ENCODE results near the gene SLIT3. TPM values are rescaled to one million over a fixed set of nuclear protein-coding genes. Genes with fewer than 3 reads are reported as not detected.
A peak's percentile ranks its signal among the peaks of the same experiment; 100 is the strongest.

SLIT3 gene
- total and polyA plus RNA-seq, 9 of the 15 experiments (the other 6 are each of a cell fraction or from before 2014, with no cell fraction given): 0.01 to 0.04 TPM; not detected in 7

DNA sequence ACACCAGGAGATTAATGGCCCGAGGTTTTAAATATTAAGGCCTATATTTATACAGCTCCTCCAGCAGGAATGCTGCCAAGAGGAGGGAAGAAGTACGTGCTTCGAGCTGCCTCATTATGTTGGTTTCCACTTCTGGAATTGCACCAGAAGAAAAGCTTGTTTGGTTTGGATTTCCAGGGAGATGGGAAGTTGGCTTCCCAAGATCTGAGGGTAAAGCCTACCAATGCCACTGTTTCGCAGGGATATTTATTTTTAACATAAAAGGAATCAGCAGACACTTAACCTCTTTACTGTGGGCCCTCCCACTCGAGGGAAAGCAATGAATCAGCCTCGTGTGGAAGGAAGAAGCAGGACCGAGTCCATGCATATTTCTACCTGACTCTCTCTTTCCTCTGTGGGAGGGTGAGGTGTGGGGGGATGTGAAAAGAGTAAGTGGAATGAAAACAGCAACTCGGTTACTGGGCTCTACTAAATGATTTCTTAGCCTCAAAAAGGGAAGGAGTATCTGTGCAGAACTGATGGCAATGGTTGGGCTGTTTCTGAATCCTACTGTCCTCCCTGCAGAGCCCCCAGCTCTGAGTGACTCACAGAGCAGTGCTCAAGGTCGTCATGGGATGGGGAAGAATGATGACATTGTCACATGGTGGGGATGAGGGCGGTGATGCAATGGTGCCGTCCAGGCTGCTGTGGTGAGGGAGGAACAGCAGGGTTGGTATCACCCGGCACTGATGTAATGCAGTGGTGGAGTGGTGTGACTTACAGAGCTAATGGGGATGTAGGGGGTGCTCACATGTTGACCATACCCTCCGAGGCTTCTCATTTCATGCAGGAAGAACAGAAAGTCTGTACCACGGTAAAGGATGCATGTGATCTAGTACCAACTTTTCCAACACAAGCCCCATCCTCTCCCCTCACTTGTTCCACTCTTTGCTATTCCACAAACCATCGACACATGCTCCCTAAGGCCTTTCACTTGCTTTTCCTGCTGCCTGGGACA lies 506.8 kb downstream of the SLIT3 start (continued):
- no peak for TF ChIP-seq RBM39 (optimal IDR thresholded peaks at IDR 0.05; ENCODE audit: low read depth, low read length)
- TF ChIP-seq NRF1 (conservative IDR thresholded peaks at IDR 0.05 in 1 of 2, IDR thresholded peaks at IDR 0.05 in 1 of 2): no peak
- no peak for TF ChIP-seq ARID2 (IDR thresholded peaks at IDR 0.05)
- no peak for TF ChIP-seq TSC22D4 (tag; IDR thresholded peaks at IDR 0.05)
- no peak for TF ChIP-seq GATAD2B (IDR thresholded peaks at IDR 0.05; ENCODE audit: borderline replicate concordance)
- TF ChIP-seq HDAC1 (IDR thresholded peaks at IDR 0.05): no peak
- no peak for TF ChIP-seq SNRNP70 (optimal IDR thresholded peaks at IDR 0.05; ENCODE audit: low read depth, low read length)
- peak; percentile 34; the same call in 1 of the 2 replicates for TF ChIP-seq RREB1 (CRISPR knock-in tag; IDR thresholded peaks at IDR 0.05)
- TF ChIP-seq ZNF717 (CRISPR knock-in tag; IDR thresholded peaks at IDR 0.05): no peak
- no peak for TF ChIP-seq HDAC6 (IDR thresholded peaks at IDR 0.05; ENCODE audit: low read depth, low read length)
- TF ChIP-seq ZNF507 (tag; conservative IDR thresholded peaks at IDR 0.05): no peak
- TF ChIP-seq OTX1 (CRISPR knock-in tag; IDR thresholded peaks at IDR 0.05): no peak
- no peak for TF ChIP-seq ERF (CRISPR knock-in tag; IDR thresholded peaks at IDR 0.05)
- TF ChIP-seq ATF6 (CRISPR knock-in tag; IDR thresholded peaks at IDR 0.05): no peak
- TF ChIP-seq ZFP91 (CRISPR knock-in tag; IDR thresholded peaks at IDR 0.05): no peak
- TF ChIP-seq ZNF766 (CRISPR knock-in tag; conservative IDR thresholded peaks at IDR 0.05): 0 out of 2 replicates have a peak, but pooled peaks have one; percentile 5
- no peak for TF ChIP-seq ZNF696 (CRISPR knock-in tag; conservative IDR thresholded peaks at IDR 0.05)
- no peak for TF ChIP-seq RFX1 (IDR thresholded peaks at IDR 0.05)
- no peak for TF ChIP-seq CREBBP (IDR thresholded peaks at IDR 0.05; ENCODE audit: low read depth, low read length)
